ENCODE measurements around the gene TMEM132E.

GRCh38 chr17:34606763-34607162 is 27.4 kb downstream of the TMEM132E start:
- no peak for TF ChIP-seq EZH2 (IDR thresholded peaks at IDR 0.05; ENCODE audit: insufficient read depth, poor library complexity, severe bottlenecking)
- TF ChIP-seq EZH2phosphoT487 (IDR thresholded peaks at IDR 0.05; ENCODE audit: insufficient read depth, low read depth): no peak
